Endodermal cell (in vitro differentiated cells): Measurements from ENCODE around the gene KCNG2. TPM values are rescaled to one million over a fixed set of nuclear protein-coding genes. Genes with fewer than 3 reads are reported as not detected.

Experiments
- DNase-seq: peaks from one replicate; pipeline ENCODE4 v3.0.0-alpha.2; 2017
- H3K27ac ChIP-seq: 2 replicates; pipeline ENCODE4 v1.5.1; 2013; ENCODE audit warnings: mild to moderate bottlenecking, low read depth, low read length, moderate library complexity
- H3K27me3 ChIP-seq: 2 replicates; pipeline ENCODE4 v1.6.1; 2013; ENCODE audit warnings: mild to moderate bottlenecking, low read length, moderate library complexity; ENCODE audit not compliant: insufficient read depth, control insufficient read depth, poor library complexity, severe bottlenecking
- H3K36me3 ChIP-seq: 2 replicates; pipeline ENCODE4 v1.7.0; 2013; ENCODE audit warnings: mild to moderate bottlenecking, low read length, moderate library complexity; ENCODE audit not compliant: control insufficient read depth, insufficient read depth
- H3K4me1 ChIP-seq: one replicate; pipeline ENCODE4 v1.7.0; 2013; ENCODE audit warnings: low read length; ENCODE audit not compliant: control insufficient read depth, insufficient read depth
- H3K4me3 ChIP-seq: 2 replicates; pipeline ENCODE4 v1.5.1; 2013; ENCODE audit warnings: mild to moderate bottlenecking, low read length, moderate library complexity
- H3K9ac ChIP-seq: 2 replicates; pipeline ENCODE4 v1.6.1; 2013; ENCODE audit warnings: mild to moderate bottlenecking, low read length, moderate library complexity; ENCODE audit not compliant: poor library complexity, severe bottlenecking; ENCODE audit errors: extremely low read depth
- H3K9me3 ChIP-seq: 2 replicates; pipeline ENCODE4 v1.6.1; 2013; ENCODE audit warnings: mild to moderate bottlenecking, low read length, moderate library complexity; ENCODE audit not compliant: control insufficient read depth
- H3K27ac Mint-ChIP-seq: 2 replicates; pipeline ENCODE4 v1.8.0; 2020; ENCODE audit warnings: mixed read lengths
- H3K27me3 Mint-ChIP-seq: 2 replicates; pipeline ENCODE4 v1.8.0; 2021; ENCODE audit warnings: mild to moderate bottlenecking, mixed read lengths; ENCODE audit not compliant: insufficient read depth
- H3K36me3 Mint-ChIP-seq: 2 replicates; pipeline ENCODE4 v1.8.0; 2020; ENCODE audit warnings: low read depth, mixed read lengths
- H3K4me1 Mint-ChIP-seq: 2 replicates; pipeline ENCODE4 v1.8.0; 2020; ENCODE audit warnings: mixed read lengths
- H3K4me3 Mint-ChIP-seq: 2 replicates; pipeline ENCODE4 v1.8.0; 2020; ENCODE audit warnings: mild to moderate bottlenecking, moderate library complexity, mixed read lengths
- H3K9me3 Mint-ChIP-seq: 2 replicates; pipeline ENCODE4 v1.8.0; 2020; ENCODE audit warnings: mild to moderate bottlenecking, mixed read lengths
- WGBS, 2 experiments: methylation state at CpG; one replicate each; pipeline versions ENCODE4 v1.1.5 to v1.1.7; 2013; ENCODE audit warnings: missing lambda C conversion rate in 2 of 2, mixed read lengths in 1 of 2; ENCODE audit not compliant: insufficient coverage in 1 of 2, insufficient read length in 1 of 2; 5-methylcytosine and 5-hydroxymethylcytosine counted together
- total RNA-seq, 2 donors: library from RNA; stranded (reverse); fragmentation: NEBNext Ultra II Directional in 1 of 2; extraction: Animal tissue kit (Norgen Biotek cat#: 25700) in 1 of 2; gene quantifications; 2 replicates in 1 of 2; 3 replicates in 1 of 2; pipeline ENCODE4 v1.2.1, GENCODE V29; 2021
- TF ChIP-seq, protein P1 (sequence below): fragments of 200-600 bp; sonication (generic); conservative IDR thresholded peaks from 2 replicates; pipeline ENCODE4 v1.5.0; 2021; ENCODE audit warnings: antibody characterized with exemption, mild to moderate bottlenecking

KCNG2 gene
- total RNA-seq, 2 donors from 2014 or later: not detected

DNA sequence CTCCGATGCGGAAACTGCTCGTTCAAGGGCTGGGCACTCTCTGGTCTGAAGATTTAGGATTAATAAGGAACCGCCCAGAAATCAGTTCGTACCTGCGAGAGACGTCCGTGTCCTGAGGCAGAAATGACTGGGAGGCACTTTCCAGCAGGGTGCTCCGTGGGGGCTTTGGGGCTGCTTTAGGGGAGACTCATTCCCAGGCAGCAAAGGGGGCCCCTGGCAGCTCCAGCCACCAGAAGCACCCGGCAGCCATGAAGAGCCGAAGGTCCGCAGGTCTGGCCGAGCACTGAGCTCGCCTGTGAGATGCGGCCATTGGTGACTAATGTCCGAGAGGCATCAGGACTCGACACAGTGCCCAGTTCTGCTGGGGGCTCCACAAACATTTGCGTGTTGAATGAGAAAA, 20.9 kb downstream of the KCNG2 start:
- H3K27me3 ChIP-seq: peaks cover 2% of the 10 kb centered on the region
- no peak for DNase-seq
- no peaks in the 10 kb centered on the region for H3K9me3 ChIP-seq
- Mint-ChIP-seq H3K4me3 (no peak overlapping the region), H3K27ac (no peak overlapping the region), H3K27me3 (peaks cover 3% of the 10 kb centered on the region), H3K4me1 (no peaks in the 10 kb centered on the region), H3K9me3 (no peaks in the 10 kb centered on the region), H3K36me3 (no peaks in the 10 kb centered on the region)
- 85 to 88% methylated on average over 14 to 18 of the region's 18 CpGs for WGBS, 2 experiments
- no peaks in the 10 kb centered on the region for H3K4me1 ChIP-seq
- H3K27ac ChIP-seq: no peak overlapping the region
- H3K4me3 ChIP-seq: no peak overlapping the region
- TF ChIP-seq, protein P1, sequence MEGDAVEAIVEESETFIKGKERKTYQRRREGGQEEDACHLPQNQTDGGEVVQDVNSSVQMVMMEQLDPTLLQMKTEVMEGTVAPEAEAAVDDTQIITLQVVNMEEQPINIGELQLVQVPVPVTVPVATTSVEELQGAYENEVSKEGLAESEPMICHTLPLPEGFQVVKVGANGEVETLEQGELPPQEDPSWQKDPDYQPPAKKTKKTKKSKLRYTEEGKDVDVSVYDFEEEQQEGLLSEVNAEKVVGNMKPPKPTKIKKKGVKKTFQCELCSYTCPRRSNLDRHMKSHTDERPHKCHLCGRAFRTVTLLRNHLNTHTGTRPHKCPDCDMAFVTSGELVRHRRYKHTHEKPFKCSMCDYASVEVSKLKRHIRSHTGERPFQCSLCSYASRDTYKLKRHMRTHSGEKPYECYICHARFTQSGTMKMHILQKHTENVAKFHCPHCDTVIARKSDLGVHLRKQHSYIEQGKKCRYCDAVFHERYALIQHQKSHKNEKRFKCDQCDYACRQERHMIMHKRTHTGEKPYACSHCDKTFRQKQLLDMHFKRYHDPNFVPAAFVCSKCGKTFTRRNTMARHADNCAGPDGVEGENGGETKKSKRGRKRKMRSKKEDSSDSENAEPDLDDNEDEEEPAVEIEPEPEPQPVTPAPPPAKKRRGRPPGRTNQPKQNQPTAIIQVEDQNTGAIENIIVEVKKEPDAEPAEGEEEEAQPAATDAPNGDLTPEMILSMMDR: no peak
- H3K36me3 ChIP-seq: no peaks in the 10 kb centered on the region
- H3K9ac ChIP-seq: no peak overlapping the region

DNA sequence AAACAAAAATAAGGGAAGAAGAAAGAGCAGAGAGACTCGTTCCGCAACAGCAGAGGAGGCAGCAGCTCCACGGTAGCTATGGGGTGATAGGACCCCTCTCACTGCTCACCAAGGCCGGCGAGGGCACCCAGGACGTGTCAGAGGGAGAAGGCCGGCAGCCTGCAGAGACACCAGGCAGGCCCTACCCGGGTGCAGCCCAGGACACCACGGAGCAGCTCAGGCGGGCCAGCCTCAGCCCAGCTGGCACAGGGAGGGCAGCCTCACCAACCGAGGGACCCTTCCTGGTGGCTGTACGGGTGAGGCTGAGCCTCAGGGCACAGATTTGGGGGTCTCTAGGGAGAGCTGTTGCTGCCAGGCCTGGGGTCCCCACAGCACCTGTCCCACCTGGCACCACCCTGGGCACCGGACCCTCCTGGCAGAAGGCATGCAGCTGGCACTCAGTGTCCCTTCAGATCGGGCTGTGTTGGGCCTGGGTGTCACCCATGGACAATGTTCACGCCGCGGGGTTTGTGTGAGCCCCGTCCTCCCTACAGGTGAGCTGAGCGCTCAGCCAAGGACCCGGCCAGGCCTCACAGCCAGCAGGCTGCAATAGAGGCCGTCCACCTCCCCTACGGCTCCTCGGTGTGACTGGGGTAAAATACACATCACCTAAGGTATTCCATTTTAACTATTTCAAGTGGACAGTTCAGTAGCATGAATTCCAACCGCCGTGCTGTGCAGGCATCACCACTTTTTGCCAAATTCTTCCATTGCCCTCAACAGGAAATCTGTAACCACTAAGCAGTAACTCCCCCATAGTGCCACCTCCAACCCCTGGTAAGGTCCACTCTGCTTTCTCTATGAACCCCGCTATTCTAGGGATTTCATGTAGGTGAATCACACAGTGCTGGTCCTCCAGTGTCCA, 21.6 kb downstream of the KCNG2 start:
- H3K4me1 ChIP-seq: no peaks in the 10 kb centered on the region
- TF ChIP-seq, protein P1: no peak
- H3K4me3 ChIP-seq: no peak overlapping the region
- Mint-ChIP-seq H3K4me3 (no peak overlapping the region), H3K27me3 (peaks cover 3% of the 10 kb centered on the region), H3K36me3 (no peaks in the 10 kb centered on the region), H3K27ac (no peak overlapping the region), H3K4me1 (no peaks in the 10 kb centered on the region), H3K9me3 (no peaks in the 10 kb centered on the region)
- 89 to 90% methylated on average over 16 to 26 of the region's 26 CpGs for WGBS, 2 experiments
- no peaks in the 10 kb centered on the region for H3K9me3 ChIP-seq
- H3K27ac ChIP-seq: no peak overlapping the region
- no peaks in the 10 kb centered on the region for H3K27me3 ChIP-seq
- H3K9ac ChIP-seq: no peak overlapping the region
- DNase-seq: peak; percentile 16
- no peaks in the 10 kb centered on the region for H3K36me3 ChIP-seq

DNA sequence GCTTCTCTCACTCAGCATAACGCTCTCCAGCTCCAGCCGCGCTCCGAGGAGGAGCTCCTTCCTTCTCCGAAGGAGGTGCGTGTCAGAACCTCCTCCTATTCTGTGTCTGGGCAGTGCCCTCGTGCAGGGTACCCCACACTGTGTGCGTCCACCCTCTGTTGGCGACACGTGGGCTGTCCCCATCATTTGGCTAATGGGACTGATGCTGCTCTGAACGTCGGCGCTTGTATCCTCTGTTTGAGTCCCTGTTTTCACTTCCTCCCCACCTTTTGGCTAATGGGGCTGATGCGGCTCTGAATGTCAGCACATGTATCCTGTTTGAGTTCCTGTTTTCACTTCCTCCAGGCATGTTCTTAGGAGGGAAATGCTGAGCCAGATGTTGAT, 22.2 kb downstream of the KCNG2 start:
- H3K27me3 Mint-ChIP-seq: peaks cover 3% of the 10 kb centered on the region
- 86 to 87% methylated on average over 14 of the region's 14 CpGs for WGBS, 2 experiments
- Histone ChIP-seq H3K4me3 (no peak overlapping the region), H3K27ac (no peak overlapping the region), H3K9me3 (no peaks in the 10 kb centered on the region), H3K9ac (no peak overlapping the region), H3K27me3 (no peaks in the 10 kb centered on the region), H3K36me3 (no peaks in the 10 kb centered on the region), H3K4me1 (no peaks in the 10 kb centered on the region)
- no peaks in the 10 kb centered on the region for H3K36me3 Mint-ChIP-seq
- DNase-seq: no peak
- H3K27ac Mint-ChIP-seq: no peak overlapping the region
- no peaks in the 10 kb centered on the region for H3K9me3 Mint-ChIP-seq
- no peak overlapping the region for H3K4me3 Mint-ChIP-seq
- H3K4me1 Mint-ChIP-seq: no peaks in the 10 kb centered on the region
- TF ChIP-seq, protein P1: no peak
